Muscle layer of duodenum (tissue), 2 donors: ENCODE results near the gene CYP19A1.

Experiments
- H3K27ac ChIP-seq: one replicate; pipeline ENCODE4 v1.7.0; 2013; ENCODE audit warnings: mild to moderate bottlenecking, low read length
- H3K27me3 ChIP-seq: one replicate; pipeline ENCODE4 v1.7.0; 2013; ENCODE audit warnings: low read depth, mild to moderate bottlenecking, control low read depth, low read length
- H3K36me3 ChIP-seq, 2 donors: one replicate each; pipeline ENCODE4 v1.7.0; 2013; ENCODE audit warnings: low read length in 2 of 2, control low read depth in 1 of 2, mild to moderate bottlenecking in 1 of 2; ENCODE audit not compliant: insufficient read depth in 2 of 2, control insufficient read depth in 1 of 2
- H3K4me1 ChIP-seq, 2 donors: one replicate each; pipeline ENCODE4 v1.7.0; 2013; ENCODE audit warnings: low read length in 2 of 2, mild to moderate bottlenecking in 2 of 2, control low read depth in 1 of 2, moderate library complexity in 1 of 2; ENCODE audit not compliant: insufficient read depth in 2 of 2, control insufficient read depth in 1 of 2
- H3K4me3 ChIP-seq, 2 donors: one replicate each; pipeline ENCODE4 v1.7.0; 2013; ENCODE audit warnings: low read length in 2 of 2, low read depth in 1 of 2, mild to moderate bottlenecking in 1 of 2
- H3K9me3 ChIP-seq, 2 donors: one replicate each; pipeline ENCODE4 v1.7.0; 2013; ENCODE audit warnings: low read length in 2 of 2, control low read depth in 1 of 2, mild to moderate bottlenecking in 1 of 2; ENCODE audit not compliant: control insufficient read depth in 1 of 2
- donor health status: healthy.

CYP19A1 gene

DNA sequence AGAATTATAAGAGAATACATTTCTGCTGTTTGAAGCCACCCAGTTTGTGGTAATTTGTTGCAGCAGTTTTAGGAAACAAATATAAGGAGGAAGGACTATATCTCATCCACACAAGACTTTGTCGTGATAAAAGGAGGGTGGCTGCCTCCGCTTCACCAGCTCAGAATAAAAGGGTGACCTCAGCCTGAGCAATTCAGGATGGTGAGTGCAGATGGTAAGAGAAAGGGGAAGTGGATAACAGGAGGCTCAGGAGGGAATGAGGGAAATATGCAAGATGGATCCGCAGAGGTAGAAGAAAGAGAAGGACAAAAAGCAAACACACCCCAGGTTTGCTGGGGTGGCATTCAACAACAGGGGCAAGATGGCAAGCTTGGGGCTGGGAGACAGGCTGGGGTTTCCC is 135.6 kb downstream of the CYP19A1 start:
- H3K36me3 ChIP-seq, result no peaks in the 10 kb centered on the region
- no peaks in the 10 kb centered on the region for H3K9me3 ChIP-seq
- no peak overlapping the region for H3K27ac ChIP-seq
- no peak overlapping the region for H3K4me3 ChIP-seq
- no peaks in the 10 kb centered on the region for H3K27me3 ChIP-seq
- no peaks in the 10 kb centered on the region for H3K4me1 ChIP-seq

DNA sequence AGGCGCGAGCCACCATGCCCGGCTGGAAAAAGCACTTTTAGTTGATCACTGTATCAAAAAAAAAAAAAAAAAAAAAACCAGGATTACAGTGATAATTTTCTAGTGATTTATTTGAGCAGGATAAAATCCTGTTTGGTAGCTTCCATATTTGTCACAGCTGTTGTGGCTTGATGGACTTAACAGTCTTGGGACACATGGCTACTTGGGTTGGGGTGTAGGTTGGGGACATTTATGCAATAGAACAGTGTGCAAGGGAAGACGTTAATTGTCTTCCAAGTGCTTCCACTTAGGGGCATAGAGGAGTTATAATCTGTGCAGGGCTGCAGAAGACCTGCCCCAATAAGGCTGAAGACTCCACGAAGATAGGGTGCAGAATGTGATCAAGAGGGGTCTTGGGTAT is 136.8 kb downstream of the CYP19A1 start:
- Histone ChIP-seq H3K9me3 (no peaks in the 10 kb centered on the region), H3K27ac (no peak overlapping the region), H3K4me1 (no peaks in the 10 kb centered on the region), H3K27me3 (no peaks in the 10 kb centered on the region), H3K4me3 (no peak overlapping the region), H3K36me3 (no peaks in the 10 kb centered on the region)

DNA sequence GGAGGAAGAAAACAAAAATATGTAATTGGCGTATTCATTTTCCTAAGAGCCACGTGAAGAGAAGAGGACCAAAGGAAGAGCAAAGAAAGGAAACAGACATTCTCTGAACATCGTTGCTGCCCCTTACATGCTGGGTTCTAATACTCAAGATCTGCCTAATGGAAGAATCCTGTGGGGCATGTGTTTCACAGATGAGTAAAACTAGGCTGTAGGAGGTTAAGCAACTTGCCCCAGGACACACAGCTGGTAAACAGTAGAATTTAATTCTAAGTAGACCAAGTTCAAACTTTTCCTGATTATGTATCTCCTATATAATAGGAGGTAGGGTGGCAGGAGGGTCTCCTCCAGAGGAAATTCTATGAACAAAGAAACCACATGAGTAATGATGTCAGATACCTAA is 137.6 kb downstream of the CYP19A1 start:
- no peak overlapping the region for H3K27ac ChIP-seq
- no peaks in the 10 kb centered on the region for H3K4me1 ChIP-seq
- no peaks in the 10 kb centered on the region for H3K27me3 ChIP-seq
- H3K4me3 ChIP-seq, result no peak overlapping the region
- no peaks in the 10 kb centered on the region for H3K9me3 ChIP-seq
- H3K36me3 ChIP-seq, result no peaks in the 10 kb centered on the region

DNA sequence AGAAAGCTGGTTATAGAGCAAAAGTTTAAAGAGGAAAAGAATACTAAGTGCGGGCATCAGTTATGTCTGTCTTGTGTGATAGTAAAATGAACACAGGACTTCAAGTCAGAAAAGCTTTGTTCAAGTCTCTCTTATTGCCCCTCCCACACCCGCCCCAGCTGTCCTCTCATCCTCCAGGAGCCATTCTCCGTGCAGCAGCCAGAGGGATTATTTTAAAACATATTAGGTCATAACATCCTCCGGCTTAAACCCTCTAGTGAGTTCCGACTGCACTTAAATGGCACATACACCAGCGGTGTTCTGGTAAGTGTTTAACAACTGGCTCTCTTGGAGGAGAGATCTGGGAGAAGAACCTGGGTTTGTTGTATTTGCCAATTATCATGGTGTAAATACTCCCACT is 138.9 kb downstream of the CYP19A1 start:
- no peak overlapping the region for H3K4me3 ChIP-seq
- no peak overlapping the region for H3K27ac ChIP-seq

DNA sequence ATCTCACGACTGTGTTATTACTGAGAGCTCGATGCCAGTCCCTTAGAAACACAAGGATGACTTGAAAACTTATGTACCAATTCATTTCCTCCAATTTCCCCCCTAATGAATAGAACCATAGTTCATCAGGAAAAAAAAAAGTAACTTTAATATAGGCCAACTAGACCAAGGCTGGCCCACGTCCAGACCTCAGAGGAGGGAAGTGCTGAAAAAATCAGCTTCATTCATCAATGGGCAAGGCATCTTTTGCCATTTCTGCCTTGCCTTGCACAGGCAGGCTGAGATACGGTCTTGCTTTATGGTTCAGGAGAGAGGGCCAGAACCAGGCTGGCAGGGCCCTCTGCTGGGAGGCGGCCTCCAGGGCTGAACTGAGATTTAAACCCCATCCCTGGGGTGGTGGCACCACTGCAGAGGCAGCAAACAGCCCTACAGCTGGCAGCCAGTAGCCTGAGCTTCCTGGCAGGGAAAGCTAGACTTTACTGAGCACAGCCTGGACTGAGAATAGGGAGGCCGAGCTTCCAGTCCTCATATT is 139.6 kb downstream of the CYP19A1 start:
- Histone ChIP-seq H3K36me3 (no peaks in the 10 kb centered on the region), H3K27me3 (no peaks in the 10 kb centered on the region), H3K27ac (no peak overlapping the region), H3K9me3 (no peaks in the 10 kb centered on the region), H3K4me3 (no peak overlapping the region), H3K4me1 (no peaks in the 10 kb centered on the region)

More for the DNA sequence above, 138.9 kb downstream of the CYP19A1 start:
- no peaks in the 10 kb centered on the region for H3K9me3 ChIP-seq
- H3K36me3 ChIP-seq, result no peaks in the 10 kb centered on the region
- no peaks in the 10 kb centered on the region for H3K4me1 ChIP-seq
- no peaks in the 10 kb centered on the region for H3K27me3 ChIP-seq

DNA sequence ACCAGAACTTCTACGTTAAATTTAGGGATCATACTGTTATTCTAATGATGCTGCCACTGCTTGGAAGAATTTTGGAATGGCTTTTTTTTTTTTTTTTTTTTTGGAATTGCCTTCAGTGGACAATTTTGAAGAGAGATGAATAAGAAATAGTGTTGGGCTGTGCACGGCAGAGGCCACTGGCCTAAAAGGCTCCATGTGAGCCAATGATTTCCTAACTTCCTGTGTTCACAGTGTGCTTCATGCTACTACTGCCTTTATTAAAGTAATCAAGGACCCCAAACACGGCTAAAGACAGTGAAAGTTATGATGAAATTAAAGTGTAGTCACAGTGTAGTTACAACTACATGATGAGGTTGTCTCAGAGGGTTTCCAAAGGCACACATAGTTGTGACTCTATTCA is 142.9 kb downstream of the CYP19A1 start:
- H3K27ac ChIP-seq, result no peak overlapping the region
- H3K36me3 ChIP-seq, result no peaks in the 10 kb centered on the region
- no peak overlapping the region for H3K4me3 ChIP-seq
- H3K4me1 ChIP-seq, result peaks cover 0 to 5% of the 10 kb centered on the region in 2 donors
- no peaks in the 10 kb centered on the region for H3K9me3 ChIP-seq
- no peaks in the 10 kb centered on the region for H3K27me3 ChIP-seq

DNA sequence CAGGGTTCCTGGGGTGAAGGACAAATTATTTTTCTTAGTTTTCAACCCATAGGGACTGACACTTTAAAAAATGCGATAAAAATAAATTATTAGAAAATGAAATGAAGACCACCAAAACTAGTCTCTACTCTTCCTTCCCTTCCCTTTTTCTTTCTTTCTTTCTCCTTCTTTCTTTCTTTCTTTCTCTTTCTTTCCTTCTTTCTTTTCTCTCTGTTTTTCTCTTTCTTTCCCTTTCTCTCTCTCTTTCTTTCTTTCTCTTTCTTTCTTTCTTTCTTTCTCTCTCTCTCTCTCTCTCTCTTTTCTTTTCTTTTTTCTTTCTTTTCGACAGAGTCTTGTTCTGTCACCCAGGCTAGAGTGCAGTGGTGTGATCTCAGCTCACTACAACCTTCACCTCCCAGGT is 144.4 kb downstream of the CYP19A1 start:
- Histone ChIP-seq H3K27ac (no peak overlapping the region), H3K36me3 (no peaks in the 10 kb centered on the region), H3K4me1 (peaks cover 0 to 5% of the 10 kb centered on the region in 2 donors), H3K9me3 (no peaks in the 10 kb centered on the region), H3K27me3 (no peaks in the 10 kb centered on the region), H3K4me3 (no peak overlapping the region)

DNA sequence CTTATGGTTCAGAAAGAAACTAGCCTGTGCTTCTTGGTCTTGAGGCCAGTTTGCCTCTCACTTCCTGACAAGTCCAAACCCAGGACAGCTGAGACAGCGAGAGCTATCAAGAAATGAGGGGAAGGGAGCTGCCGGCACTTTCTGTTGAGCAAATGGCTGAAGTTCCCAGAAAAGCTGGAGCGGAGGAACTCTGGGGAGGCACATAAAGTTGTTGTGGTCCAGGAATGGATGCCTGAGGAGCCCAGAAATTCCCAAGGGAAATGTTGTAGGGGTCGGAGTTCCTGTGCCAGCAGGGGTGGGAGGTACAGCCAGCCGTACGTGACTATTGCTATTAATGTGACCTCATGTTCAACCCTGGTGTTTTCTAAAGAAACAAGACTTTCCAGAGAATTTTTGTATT is 144.9 kb downstream of the CYP19A1 start:
- H3K4me1 ChIP-seq, result peaks cover 0 to 5% of the 10 kb centered on the region in 2 donors

DNA sequence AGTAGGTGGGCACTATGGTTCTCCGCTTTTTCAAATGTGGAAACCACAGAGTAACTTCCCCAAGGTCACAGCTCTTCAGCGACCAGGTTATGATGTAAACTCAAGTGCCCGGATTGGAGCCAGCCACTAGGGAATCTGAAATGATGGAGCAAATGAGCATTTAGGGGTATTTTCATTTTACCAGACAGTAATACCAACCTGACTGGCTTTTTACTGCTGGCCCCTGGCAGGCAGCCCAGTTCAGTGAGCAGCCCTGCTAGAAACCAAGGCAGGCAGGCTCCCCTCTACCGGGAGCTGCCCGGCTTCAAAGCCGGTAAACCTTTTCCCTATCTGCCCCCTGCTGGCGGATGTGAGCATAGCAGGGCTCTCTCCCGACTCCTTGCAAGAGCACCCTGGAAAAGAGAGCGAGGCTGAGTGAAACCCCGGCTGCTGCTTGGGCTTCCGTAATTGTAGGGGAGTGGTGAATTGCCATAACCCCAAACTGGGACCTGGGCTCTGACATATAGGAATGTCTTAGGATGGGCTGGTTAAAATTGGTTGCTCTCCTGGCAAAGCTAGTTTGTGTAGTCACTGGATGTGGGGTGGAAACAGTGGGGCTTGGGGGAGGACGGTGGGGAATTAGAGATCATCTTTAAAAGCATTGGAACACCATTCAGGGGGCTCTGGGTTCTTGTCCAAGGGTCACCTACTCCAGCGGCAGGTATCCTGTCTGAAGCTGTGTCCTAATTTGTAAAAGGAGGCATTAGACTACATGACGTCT is 145.7 kb downstream of the CYP19A1 start:
- no peaks in the 10 kb centered on the region for H3K36me3 ChIP-seq
- H3K4me1 ChIP-seq, result peaks cover 0 to 5% of the 10 kb centered on the region in 2 donors
- no peak overlapping the region for H3K27ac ChIP-seq
- H3K27me3 ChIP-seq, result no peaks in the 10 kb centered on the region
- no peak overlapping the region for H3K4me3 ChIP-seq
- H3K9me3 ChIP-seq, result no peaks in the 10 kb centered on the region

More for the DNA sequence above, 144.9 kb downstream of the CYP19A1 start:
- no peak overlapping the region for H3K4me3 ChIP-seq
- H3K9me3 ChIP-seq, result no peaks in the 10 kb centered on the region
- no peaks in the 10 kb centered on the region for H3K36me3 ChIP-seq
- H3K27me3 ChIP-seq, result no peaks in the 10 kb centered on the region
- no peak overlapping the region for H3K27ac ChIP-seq

DNA sequence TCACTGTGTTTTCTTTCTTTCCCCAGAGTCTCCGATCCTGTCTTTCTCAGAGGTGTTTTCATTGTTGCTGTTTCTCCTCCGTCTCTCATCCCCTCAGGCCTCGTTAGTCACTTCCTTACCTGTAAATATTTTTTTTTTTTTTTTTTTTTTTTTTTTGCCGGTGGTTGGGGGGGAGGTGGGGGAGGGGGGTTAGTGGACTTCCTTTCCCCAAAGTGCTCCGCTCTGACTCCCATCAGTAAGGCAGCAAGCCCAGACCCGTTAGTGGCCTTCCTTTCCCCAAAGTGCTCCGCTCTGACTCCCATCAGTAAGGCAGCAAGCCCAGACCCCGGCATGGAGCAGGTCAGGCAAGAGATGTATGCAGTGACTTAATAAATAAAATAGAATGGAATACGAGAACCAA is 146.6 kb downstream of the CYP19A1 start:
- Histone ChIP-seq H3K4me3 (no peak overlapping the region), H3K36me3 (no peaks in the 10 kb centered on the region), H3K27me3 (no peaks in the 10 kb centered on the region), H3K4me1 (peaks cover under 1 to 5% of the 10 kb centered on the region in 2 donors), H3K27ac (no peak overlapping the region), H3K9me3 (no peaks in the 10 kb centered on the region)

DNA sequence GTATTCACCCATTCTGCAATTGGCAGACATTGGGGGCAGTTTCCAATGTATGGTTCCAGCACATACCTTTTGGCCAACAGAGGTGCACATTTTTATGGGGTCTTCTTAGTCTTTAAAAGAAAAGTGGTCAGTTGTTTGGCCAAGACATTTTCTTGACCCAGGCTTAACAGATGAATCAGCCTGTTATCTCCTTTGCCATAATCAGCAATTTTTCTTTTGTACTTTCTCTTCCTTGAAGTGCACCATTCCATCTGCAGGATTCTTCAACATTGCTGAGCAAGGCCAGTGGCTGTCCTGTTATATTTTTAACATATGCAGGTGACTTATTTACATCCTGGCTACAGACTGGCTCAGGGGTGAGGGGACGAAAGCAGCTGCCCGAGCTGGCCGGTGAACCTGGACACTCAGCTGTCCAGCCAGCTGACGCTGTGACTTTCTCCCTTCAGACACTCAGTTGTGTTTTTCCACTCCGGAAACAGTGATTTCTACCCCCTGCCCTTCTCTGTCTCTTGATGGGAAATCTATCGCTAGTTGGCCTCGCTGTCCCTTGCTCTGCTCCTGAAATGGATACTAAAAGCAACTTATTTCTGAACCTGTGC is 147.2 kb downstream of the CYP19A1 start:
- H3K4me1 ChIP-seq, result peaks cover 5 to 7% of the 10 kb centered on the region in 2 donors
- no peaks in the 10 kb centered on the region for H3K36me3 ChIP-seq
- H3K27ac ChIP-seq, result no peak overlapping the region
- no peaks in the 10 kb centered on the region for H3K9me3 ChIP-seq
- H3K4me3 ChIP-seq, result no peak overlapping the region
- no peaks in the 10 kb centered on the region for H3K27me3 ChIP-seq
